Cortex of kidney (tissue), 1 donor: ENCODE data around the gene PLA2G2C.
"Not testable (repeated sequence)": the region's sequence is repeated elsewhere in the genome, so short reads cannot be mapped to it uniquely, and the experiment has no call there.

Experiments used
- DNase-seq: peaks from one replicate; lab custom pipeline; 2025; lab: John Stamatoyannopoulos, UW

Gene PLA2G2C, protein sequence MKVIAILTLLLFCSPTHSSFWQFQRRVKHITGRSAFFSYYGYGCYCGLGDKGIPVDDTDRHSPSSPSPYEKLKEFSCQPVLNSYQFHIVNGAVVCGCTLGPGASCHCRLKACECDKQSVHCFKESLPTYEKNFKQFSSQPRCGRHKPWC

GRCh38 chr1:20185834-20186782, at the start of gene PLA2G2C, which contains the start of gene UBXN10:
TSS of gene PLA2G2C (minus strand) at chr1:20186518. CDS start at chr1:20177363, 9,155 bp downstream.
TSS of gene UBXN10 (plus strand) at chr1:20186096. CDS start at chr1:20190562, 4,466 bp downstream.
- DNase-seq = no peak

- no peak for DNase-seq
These were observed 48.6 kb upstream of the PLA2G2C start for GRCh38 chr1:20234788-20235535.

DNA sequence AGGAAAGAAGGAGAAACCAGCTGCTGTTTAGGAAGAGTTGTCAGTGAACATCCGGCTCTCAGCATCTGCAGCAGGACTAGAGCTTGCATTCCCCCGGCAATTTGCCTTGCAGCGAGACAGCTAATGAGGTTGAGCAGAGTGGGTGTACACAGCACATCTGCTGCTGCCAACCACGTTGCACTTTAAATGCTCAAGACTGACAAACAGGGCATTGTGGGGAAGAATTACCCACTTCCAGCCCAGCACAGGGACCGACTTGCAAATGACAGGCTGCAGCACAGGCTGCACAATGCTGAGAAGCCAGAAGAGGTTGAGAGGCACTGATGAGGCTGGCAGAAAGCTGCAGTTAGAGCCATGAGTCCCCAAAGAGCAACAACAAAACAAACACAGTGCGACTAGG, 47.5 kb upstream of the PLA2G2C start:
- no peak for DNase-seq

DNA sequence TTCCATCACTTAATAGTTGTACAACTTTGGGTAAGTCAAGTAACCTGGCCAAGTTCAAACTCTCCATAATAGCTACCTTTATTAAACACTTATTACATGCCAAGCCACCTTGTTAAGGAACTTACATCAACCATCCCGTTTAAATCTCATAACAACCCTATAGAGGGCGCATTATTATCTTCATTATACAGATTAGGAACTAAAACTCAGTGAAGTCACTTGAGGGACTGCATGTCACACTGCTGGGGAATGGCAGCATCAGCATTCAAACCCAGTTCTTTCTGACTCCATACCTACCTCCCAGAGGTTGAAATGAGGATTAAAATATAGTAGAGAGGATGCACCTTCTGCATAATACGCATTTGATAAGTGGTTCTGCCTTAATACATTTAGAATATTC, 47.1 kb upstream of the PLA2G2C start:
- DNase-seq = no peak

DNA sequence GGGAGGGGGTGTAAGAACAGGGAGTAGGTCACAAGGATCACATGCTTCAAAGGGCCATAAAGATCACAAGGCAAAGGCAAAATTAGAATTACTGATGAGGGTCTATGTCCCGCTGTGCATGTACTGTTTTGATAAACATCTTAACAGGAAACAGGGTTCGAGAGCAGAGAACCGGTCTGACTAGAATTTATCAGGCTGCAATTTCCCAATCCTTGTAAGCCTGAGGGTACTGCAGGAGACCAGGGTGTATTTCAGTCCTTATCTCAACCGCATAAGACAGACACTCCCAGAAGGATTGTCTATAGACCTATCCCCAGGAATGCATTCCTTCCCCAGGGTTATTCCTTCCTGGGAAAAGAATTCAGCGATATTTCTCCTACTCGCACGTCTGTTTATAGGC, 46.2 kb upstream of the PLA2G2C start:
- not testable (repeated sequence) for DNase-seq

- DNase-seq = no peak
These were observed 42.9 kb upstream of the PLA2G2C start for GRCh38 chr1:20229171-20229570.

DNA sequence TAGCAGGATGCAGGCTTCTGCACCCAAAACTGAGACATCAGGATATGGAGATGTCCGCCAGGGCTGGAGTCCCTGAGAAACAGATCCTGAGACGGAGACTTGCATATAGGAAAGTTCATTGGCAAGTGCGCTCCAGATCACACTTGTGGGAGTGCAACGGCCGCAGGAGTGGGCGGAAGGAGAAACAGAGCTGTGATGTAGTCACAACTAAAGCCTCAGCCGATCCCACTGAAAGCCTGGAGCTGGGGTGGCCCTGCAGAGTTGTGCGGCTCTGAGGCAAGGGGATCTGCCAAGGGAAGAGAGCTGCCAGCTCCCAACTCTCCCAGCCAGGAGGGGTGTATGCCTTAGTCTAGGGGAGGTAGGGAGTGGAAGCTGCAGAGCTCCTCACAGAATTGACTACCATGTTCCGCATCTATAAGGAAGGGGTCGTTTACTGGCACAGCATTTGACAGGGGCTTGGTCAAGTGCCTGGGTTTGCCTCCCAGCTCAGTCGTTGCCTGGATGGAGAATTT, 42.1 kb upstream of the PLA2G2C start:
- no peak for DNase-seq

DNA sequence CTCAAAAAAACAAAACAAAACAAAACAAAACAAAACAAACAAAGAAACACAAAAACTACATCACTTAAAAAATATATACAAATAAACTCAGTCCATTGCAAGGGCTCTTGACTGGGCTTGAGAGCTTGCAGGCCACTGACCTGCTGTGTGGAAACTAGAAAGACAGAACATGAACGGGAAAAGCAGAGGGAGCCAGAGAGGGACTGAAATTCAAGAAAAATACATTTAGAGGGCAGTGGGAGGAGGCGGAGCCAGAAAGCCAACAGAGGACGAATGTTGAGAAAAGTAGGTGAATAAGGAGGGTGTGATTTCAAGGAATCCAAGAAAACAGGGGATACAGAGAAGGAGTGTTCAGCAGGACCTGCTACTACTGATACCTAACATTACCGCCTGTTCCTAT, 41.4 kb upstream of the PLA2G2C start:
- DNase-seq = no peak

DNA sequence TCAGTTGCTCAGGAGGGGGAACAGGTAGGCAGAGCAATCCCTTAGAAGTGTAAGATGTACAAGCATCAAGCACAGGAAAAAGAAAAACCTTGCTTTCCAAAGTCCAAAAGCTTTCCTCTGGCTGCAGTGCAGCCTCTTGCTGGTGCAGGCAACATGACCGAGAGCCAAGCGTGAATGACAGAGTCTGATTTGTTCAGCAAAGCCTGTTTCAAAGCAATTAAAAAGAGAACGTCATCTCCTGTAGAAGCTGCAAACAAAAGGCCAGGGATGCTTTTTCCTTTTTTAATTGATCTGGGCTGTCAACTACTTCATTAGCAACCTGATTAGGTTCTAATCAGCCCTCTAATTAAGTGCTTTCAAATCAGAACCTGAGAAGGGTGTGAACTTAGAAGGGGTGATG, 38.2 kb upstream of the PLA2G2C start:
- DNase-seq = no peak

DNA sequence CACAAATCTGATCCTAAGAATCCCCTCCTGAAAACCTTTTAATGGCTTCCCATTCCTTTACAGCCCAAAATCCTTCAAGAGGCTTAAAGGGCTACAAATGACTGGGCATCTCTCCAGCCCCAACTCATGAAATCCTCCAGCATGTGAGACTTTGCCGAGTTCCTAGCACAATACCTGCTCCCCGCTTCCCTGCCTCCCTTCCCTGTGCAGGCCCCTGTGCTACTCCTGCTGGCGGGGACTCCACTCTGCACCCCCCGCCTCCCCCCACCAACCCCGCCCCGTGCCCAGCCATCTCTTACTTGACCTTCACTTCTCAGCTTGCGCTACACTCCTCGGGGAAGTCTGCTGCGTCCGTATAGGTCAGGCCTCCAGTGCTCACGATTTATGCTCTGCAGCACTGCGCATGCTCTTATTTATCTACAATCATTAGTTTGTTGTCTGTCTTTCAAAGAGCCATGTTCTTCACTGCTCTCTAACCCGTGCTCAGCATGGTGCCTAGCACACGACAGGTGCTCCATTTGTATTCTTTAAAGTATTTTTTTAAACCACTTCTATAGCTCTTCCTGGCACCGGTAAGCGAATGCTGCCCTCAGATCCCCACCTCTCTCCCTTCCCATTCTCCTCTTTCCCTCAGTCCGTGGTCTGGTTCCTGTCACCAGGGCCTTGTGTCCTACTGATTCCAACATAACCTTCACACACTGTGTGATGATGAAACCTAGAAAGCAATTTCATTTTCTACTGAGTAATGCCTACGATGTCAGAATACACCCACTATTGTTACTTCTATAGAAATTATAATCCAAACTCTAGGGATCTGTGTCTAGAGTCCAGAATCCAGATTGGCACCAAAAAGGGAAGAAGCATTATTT, 37.5 kb upstream of the PLA2G2C start:
- no peak for DNase-seq

DNA sequence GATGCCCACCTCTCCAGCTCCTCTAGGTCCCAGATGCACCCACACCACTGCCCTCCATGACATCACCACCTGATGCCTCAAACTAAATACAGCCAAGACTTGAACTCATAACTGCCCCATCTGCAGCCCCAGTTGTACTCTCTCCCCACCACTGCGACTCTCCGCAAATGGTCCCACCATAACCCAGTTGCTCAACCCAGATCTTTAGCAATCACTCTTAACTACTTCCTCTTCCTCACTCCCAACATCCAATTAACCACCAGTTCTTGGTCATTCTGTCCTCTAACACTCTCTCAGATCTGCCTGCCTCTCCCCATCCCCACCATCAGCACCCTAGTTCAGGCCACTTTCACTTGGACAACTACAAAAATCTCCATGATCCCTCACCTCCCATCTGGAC, 36.8 kb upstream of the PLA2G2C start:
- no peak for DNase-seq

- no peak for DNase-seq
These were observed 33.7 kb upstream of the PLA2G2C start for GRCh38 chr1:20220036-20220435.

DNA sequence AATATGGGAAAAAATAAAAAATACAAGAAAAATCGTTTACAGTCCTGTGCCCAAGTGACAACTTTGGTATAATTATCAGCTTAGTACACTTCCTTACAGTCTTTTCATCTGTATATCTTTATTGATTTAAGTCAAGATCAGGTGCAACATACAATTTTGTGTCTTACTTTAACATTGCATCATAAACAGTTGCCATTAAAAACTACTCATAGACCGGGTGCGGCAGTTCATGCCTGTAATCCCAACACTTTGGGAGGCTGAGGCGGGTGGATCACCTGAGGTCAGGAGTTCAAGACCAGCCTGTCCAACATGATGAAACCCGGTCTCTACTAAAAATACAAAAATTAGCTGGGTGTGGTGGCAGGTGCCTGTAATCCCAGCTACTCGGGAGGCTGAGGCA, 32.7 kb upstream of the PLA2G2C start:
- DNase-seq = not testable (repeated sequence)

DNA sequence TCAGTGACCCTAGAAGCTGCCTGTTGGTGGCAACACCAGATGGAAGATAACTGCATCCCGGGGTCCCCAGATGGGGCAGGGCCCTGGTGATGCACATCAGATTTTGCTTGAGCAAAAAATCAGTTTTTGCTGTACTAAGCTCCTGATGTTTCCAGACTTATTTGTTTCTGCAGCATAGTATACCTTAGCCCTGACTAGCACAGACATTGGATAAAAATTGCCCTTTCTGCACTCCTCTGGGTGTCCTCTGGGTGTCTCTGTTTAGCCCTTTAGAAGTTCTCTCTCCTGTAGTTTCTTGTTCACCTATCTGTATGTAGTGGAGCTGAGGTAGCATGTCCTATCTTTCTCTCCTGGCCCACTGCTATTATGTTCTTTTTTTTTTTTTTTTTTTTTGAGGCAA, 30.3 kb upstream of the PLA2G2C start:
- DNase-seq = no peak

GRCh38 chr1:20215716-20216115, 29.4 kb upstream of the PLA2G2C start:
- no peak for DNase-seq

- DNase-seq = no peak
These were observed 26.5 kb upstream of the PLA2G2C start for GRCh38 chr1:20212685-20213331.

- DNase-seq = no peak
These were observed 25.9 kb upstream of the PLA2G2C start for GRCh38 chr1:20212085-20212684.

DNA sequence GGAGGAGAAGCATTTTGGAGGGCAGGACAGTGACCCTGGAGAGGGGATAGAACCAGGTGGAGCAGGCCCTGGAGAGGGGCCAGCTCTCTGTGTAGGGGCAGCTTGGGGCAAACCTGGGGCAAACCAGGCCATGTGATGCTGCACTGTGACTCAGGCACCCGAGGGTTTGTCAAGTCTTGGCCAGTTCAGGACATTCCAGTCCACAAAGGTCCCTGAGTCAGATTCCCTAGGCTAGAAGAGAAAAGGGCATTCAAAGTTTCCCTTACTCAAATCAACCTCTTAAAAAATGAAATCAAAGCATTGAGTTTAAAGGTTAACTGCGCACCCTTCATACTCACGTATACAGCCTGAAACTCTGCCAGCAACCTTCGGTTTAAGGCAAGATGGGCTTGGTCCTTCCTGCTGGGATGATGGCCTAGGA, 25.2 kb upstream of the PLA2G2C start:
- DNase-seq = no peak

GRCh38 chr1:20210736-20211460, 24.6 kb upstream of the PLA2G2C start:
- no peak for DNase-seq

DNA sequence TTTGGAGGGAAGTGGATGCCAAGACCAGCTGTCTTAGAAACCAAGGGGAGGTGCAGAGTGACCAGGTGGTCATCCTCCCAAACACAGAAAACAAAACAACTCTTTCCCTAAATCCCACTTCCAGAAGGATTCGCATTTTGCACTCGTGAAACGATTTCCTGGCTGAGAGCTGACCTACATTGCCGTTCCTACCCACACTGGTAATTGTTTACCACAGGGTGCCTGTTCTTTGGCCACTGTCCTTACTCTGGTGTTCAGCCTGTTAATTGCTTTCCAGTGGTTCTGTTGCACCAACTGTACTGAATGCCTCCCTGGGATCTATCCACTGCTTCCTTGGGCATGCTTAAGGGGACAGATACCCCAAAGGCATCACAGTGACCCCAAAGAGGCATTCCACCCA, 23.2 kb upstream of the PLA2G2C start:
- DNase-seq = no peak
